HFF-Myc (cell line): ENCODE measurements around the gene NKX6-2.
"Not testable (repeated sequence)": the region's sequence is repeated elsewhere in the genome, so short reads cannot be mapped to it uniquely, and the experiment has no call there.

Experiments
- DNase-seq: peaks from one replicate; pipeline ENCODE4 v3.0.0-alpha.2; 2011; ENCODE audit warnings: low read depth; ENCODE audit errors: extremely low read depth
- H3K4me3 ChIP-seq: replicated peaks from 2 replicates; pipeline ENCODE4 v1.5.1; 2011; ENCODE audit warnings: low read depth, mild to moderate bottlenecking, control low read depth, low read length
- CTCF ChIP-seq: IDR thresholded peaks from 2 replicates; pipeline ENCODE4 v1.5.1; 2012; ENCODE audit warnings: mild to moderate bottlenecking, low read depth, low read length, control low read depth; ENCODE audit errors: missing control alignments

Gene NKX6-2

GRCh38 chr10:132803416-132804210 lies 17.7 kb upstream of the NKX6-2 start:
- TF ChIP-seq CTCF: no peak
- no peak for DNase-seq

DNA sequence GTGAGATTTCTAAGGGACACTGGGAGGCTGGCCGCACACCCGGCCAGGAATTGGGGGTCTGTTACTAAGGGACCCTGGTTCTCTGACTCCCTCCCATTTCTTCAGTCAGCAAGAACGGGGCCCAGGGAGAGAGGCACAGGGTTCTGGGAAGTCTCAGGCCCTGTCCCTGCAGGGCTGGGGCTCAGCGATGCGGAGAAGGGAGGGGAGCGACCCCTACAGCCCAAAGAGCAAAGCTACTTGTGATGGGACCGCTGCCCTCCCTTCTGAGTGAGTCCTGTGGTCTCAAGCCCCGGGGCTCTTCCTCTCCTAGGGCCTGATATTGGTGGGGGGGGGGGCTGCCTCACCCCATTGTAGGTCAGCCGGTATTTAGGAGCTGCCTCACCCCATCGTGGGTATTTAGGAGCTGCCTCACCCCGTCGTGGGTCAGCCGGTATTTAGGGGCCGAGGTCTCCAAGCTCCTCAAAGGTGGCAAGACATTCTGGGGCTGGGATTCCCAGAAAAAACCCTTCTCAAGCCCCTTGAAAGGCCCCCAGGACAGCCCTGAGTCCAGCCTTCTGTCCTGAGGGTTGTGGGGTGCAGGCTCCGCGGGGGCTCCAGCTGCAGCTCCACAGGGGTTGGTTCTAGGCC lies 16.9 kb upstream of the NKX6-2 start:
- TF ChIP-seq CTCF: no peak

More at GRCh38 chr10:132803416-132804210, 17.7 kb upstream of the NKX6-2 start:
- no peak overlapping the region for H3K4me3 ChIP-seq

DNA sequence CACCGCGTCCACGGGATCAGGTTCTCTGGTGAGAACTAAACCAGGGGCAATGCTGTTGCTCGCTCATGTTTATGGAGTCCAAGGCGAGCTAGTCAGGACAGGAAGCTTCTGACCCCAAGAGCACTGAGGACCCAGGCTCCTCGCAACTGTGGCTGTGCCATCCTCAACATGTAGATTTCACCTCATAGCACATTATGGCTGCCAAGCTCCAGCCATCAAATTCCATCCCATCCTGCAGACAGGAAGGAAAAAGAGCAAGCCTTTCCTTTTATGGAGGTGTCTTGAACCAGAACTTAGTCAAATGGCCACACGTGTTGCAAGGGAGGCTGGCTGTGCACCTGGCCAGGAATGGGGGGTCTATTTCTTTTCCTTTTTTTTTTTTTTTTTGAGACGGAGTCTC lies 16.1 kb upstream of the NKX6-2 start:
- TF ChIP-seq CTCF: no peak
- DNase-seq: no peak
- no peak overlapping the region for H3K4me3 ChIP-seq

More for the DNA sequence above, 16.9 kb upstream of the NKX6-2 start:
- DNase-seq: no peak
- no peak overlapping the region for H3K4me3 ChIP-seq

- no peak for DNase-seq
- no peak for TF ChIP-seq CTCF
- no peak overlapping the region for H3K4me3 ChIP-seq
These were observed 13.9 kb upstream of the NKX6-2 start for GRCh38 chr10:132799865-132800264.

- TF ChIP-seq CTCF: no peak
- DNase-seq: no peak
- no peak overlapping the region for H3K4me3 ChIP-seq
These were observed 12.9 kb upstream of the NKX6-2 start for GRCh38 chr10:132798876-132799275.

DNA sequence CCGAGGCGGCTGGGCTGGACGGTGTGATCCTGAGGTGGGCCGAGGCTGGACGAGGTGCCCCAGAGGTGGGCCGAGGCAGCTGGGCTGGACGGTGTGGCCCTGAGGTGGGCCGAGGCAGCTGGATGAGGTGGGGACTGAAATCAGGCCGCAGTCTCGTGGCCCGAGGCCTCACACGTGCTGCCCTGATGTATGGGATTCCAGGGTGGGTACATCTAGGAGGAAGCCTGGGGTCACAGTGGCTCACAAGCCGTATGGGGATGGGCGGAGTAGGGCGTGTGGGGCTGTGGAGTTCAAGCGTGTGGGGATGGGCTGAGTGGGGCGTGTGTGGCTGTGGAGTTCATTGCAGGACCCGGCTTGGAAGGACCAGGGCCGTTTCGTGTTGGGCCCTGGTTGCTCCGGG lies 12.5 kb upstream of the NKX6-2 start:
- DNase-seq: no peak
- TF ChIP-seq CTCF: no peak
- H3K4me3 ChIP-seq: no peak overlapping the region

- DNase-seq, H3K4me3 ChIP-seq: not testable (repeated sequence)
These were observed 12.0 kb upstream of the NKX6-2 start for GRCh38 chr10:132797986-132798385.
